Smooth muscle cell (in vitro differentiated cells): ENCODE data around the gene LATS1. TPM values are rescaled to one million over a fixed set of nuclear protein-coding genes. Genes with fewer than 3 reads are reported as not detected.
A peak's percentile ranks its signal among the peaks of the same experiment; 100 is the strongest.

Experiments
- DNase-seq: peaks from one replicate; lab custom pipeline; 2025; ENCODE audit not compliant: unreplicated experiment; lab: John Stamatoyannopoulos, UW
- H2AFZ ChIP-seq: fragments of 200-600 bp; sonication (generic); 2 replicates; pipeline ENCODE4 v1.6.0; 2016; ENCODE audit warnings: antibody characterized with exemption, low read depth, mild to moderate bottlenecking
- H3F3A ChIP-seq: fragments of 200-600 bp; sonication (generic); 2 replicates; pipeline ENCODE4 v1.6.0; 2017; ENCODE audit warnings: antibody characterized with exemption, low read depth
- H3K27ac ChIP-seq: fragments of 200-600 bp; sonication (generic); 2 replicates; pipeline ENCODE4 v1.5.1; 2016; ENCODE audit warnings: low read depth, mild to moderate bottlenecking
- H3K27me3 ChIP-seq: fragments of 200-600 bp; sonication (generic); 2 replicates; pipeline ENCODE4 v1.6.1; 2016; ENCODE audit warnings: low read depth, mild to moderate bottlenecking
- H3K36me3 ChIP-seq: fragments of 200-600 bp; sonication (generic); 2 replicates; pipeline ENCODE4 v1.5.1; 2016; ENCODE audit warnings: low read depth
- H3K4me1 ChIP-seq: fragments of 200-600 bp; sonication (generic); 2 replicates; pipeline ENCODE4 v1.5.1; 2016; ENCODE audit warnings: low read depth
- H3K4me2 ChIP-seq: fragments of 200-600 bp; sonication (generic); 2 replicates; pipeline ENCODE4 v1.6.0; 2016; ENCODE audit warnings: mild to moderate bottlenecking
- H3K4me3 ChIP-seq: fragments of 200-600 bp; sonication (generic); 2 replicates; pipeline ENCODE4 v1.5.1; 2016; ENCODE audit warnings: mild to moderate bottlenecking
- H3K79me2 ChIP-seq: fragments of 200-600 bp; sonication (generic); 2 replicates; pipeline ENCODE4 v1.6.0; 2016; ENCODE audit warnings: low read depth, mild to moderate bottlenecking
- H3K9ac ChIP-seq: fragments of 200-600 bp; sonication (generic); 2 replicates; pipeline ENCODE4 v1.6.0; 2016; ENCODE audit warnings: low read depth
- H3K9me3 ChIP-seq: fragments of 200-600 bp; sonication (generic); replicated peaks from 2 replicates; pipeline ENCODE4 v1.5.1; 2016; ENCODE audit warnings: low read depth
- H4K20me1 ChIP-seq: fragments of 200-600 bp; sonication (generic); 2 replicates; pipeline ENCODE4 v1.6.0; 2016; ENCODE audit warnings: low read depth
- CTCF ChIP-seq: fragments of 200-600 bp; sonication (generic); IDR thresholded peaks from 2 replicates; pipeline ENCODE4 v1.5.1; 2017; ENCODE audit warnings: borderline replicate concordance, mild to moderate bottlenecking, antibody characterized with exemption; ENCODE audit not compliant: insufficient read depth, poor library complexity, severe bottlenecking
- WGBS: methylation state at CpG from one replicate; pipeline ENCODE4 v1.1.7; 2016; ENCODE audit warnings: low lambda C conversion rate; 5-methylcytosine and 5-hydroxymethylcytosine counted together
- polyA plus RNA-seq: library from polyadenylated mRNA; unstranded; fragments of >200 nt; fragmentation: Nextera tagmentation; extraction: Ambion mirVana; gene quantifications from 2 replicates; pipeline ENCODE4 v1.2.1, GENCODE V29; 2016
- total RNA-seq: library from RNA; depleted of rRNA; stranded (reverse); fragments of >200 nt; gene quantifications from 2 replicates; pipeline ENCODE4 v1.2.3, GENCODE V29; 2014

LATS1 gene
- total and polyA plus RNA-seq, 2 experiments from 2014 or later: 8.5 to 32.0 TPM

- H3K27ac ChIP-seq: peak overlapping the region; percentile 21
- WGBS: 82% methylated on average over 4 of the region's 4 CpGs
- TF ChIP-seq CTCF: no peak
Observed at GRCh38 chr6:149723262-149723661, 5.4 kb upstream of the LATS1 start.

GRCh38 chr6:149719531-149719930 is 1.6 kb upstream of the LATS1 start:
- no peaks in the 10 kb centered on the region for H3F3A ChIP-seq
- no peak overlapping the region for H3K27ac ChIP-seq
- no peak for DNase-seq
- peaks cover 23% of the 10 kb centered on the region for H4K20me1 ChIP-seq
- no peak overlapping the region for H3K4me2 ChIP-seq
- H3K9ac ChIP-seq: no peak overlapping the region
- peaks cover 9% of the 10 kb centered on the region for H3K4me1 ChIP-seq
- H3K79me2 ChIP-seq: peaks cover 42% of the 10 kb centered on the region
- no peak overlapping the region for H3K4me3 ChIP-seq
- H3K9me3 ChIP-seq: no peaks in the 10 kb centered on the region
- 93% methylated on average over 3 of the region's 3 CpGs for WGBS
- no peaks in the 10 kb centered on the region for H3K36me3 ChIP-seq
- no peaks in the 10 kb centered on the region for H3K27me3 ChIP-seq
- no peak overlapping the region for H2AFZ ChIP-seq
- no peak for TF ChIP-seq CTCF

More at GRCh38 chr6:149723262-149723661, 5.4 kb upstream of the LATS1 start:
- no peak overlapping the region for H3K4me3 ChIP-seq
- no peak overlapping the region for H3K4me2 ChIP-seq
- H3K9me3 ChIP-seq: no peaks in the 10 kb centered on the region
- H3K27me3 ChIP-seq: no peaks in the 10 kb centered on the region
- DNase-seq: no peak
- H3K4me1 ChIP-seq: no peaks in the 10 kb centered on the region
- H3K9ac ChIP-seq: no peak overlapping the region
- H3F3A ChIP-seq: no peaks in the 10 kb centered on the region
- no peaks in the 10 kb centered on the region for H3K36me3 ChIP-seq
- no peaks in the 10 kb centered on the region for H4K20me1 ChIP-seq
- H2AFZ ChIP-seq: no peak overlapping the region
- H3K79me2 ChIP-seq: peaks cover 6% of the 10 kb centered on the region

- Histone ChIP-seq H3F3A (no peaks in the 10 kb centered on the region), H3K27me3 (no peaks in the 10 kb centered on the region), H3K9me3 (no peaks in the 10 kb centered on the region), H2AFZ (peak overlapping the region; percentile 73), H3K9ac (peak overlapping the region; percentile 98), H3K4me2 (peak overlapping the region; percentile 91), H3K4me1 (peaks cover 9% of the 10 kb centered on the region), H3K79me2 (peaks cover 65% of the 10 kb centered on the region), H3K36me3 (no peaks in the 10 kb centered on the region), H4K20me1 (peaks cover 46% of the 10 kb centered on the region), H3K27ac (peak overlapping the region; percentile 92), H3K4me3 (peak overlapping the region; percentile 90)
- no peak for TF ChIP-seq CTCF
- 2% methylated on average over 9 of the region's 9 CpGs for WGBS
- no peak for DNase-seq
Observed at GRCh38 chr6:149717255-149717587, 680 bp downstream of the LATS1 start.

GRCh38 chr6:149716181-149716963 is 1.5 kb downstream of the LATS1 start:
- Histone ChIP-seq H3K27me3 (no peaks in the 10 kb centered on the region), H3K79me2 (peaks cover 73% of the 10 kb centered on the region), H3K9me3 (no peaks in the 10 kb centered on the region), H3F3A (no peaks in the 10 kb centered on the region), H3K27ac (no peak overlapping the region), H3K4me2 (peak overlapping the region; percentile 91), H3K9ac (peak overlapping the region; percentile 98), H3K4me3 (peak overlapping the region; percentile 90), H3K36me3 (no peaks in the 10 kb centered on the region), H3K4me1 (peaks cover 9% of the 10 kb centered on the region), H4K20me1 (peaks cover 54% of the 10 kb centered on the region), H2AFZ (no peak overlapping the region)
- WGBS: 60% methylated on average over 8 of the region's 8 CpGs
- TF ChIP-seq CTCF: no peak
- DNase-seq: no peak
